T-helper 2 cell treated with Interferon-gamma antibody and Interleukin-4, amounts not matched to agents 100 ng/mL and 5 ng/mL, for 36 hours (primary cell): ENCODE data around the gene SBNO1. TPM values are rescaled to one million over a fixed set of nuclear protein-coding genes. Genes with fewer than 3 reads are reported as not detected.
"Not testable (repeated sequence)": the region's sequence is repeated elsewhere in the genome, so short reads cannot be mapped to it uniquely, and the experiment has no call there.

Source experiments
- intact Hi-C: fragments of 100-400 bp; cut with micrococcal nuclease; formaldehyde crosslinking; loops from one replicate; pipeline ENCODE4 v1.15.1; 2023
- total RNA-seq: library from RNA; stranded (reverse); gene quantifications from 2 replicates; pipeline ENCODE4 v1.2.3, GENCODE V29; 2022

The SBNO1 gene
- total RNA-seq, 1 donor from 2014 or later: 42.6 TPM

- intact Hi-C loops: no loop called here
These were observed 113.1 kb downstream of the SBNO1 start for GRCh38 chr12:123251403-123252076.

GRCh38 chr12:123250471-123251383 is 113.9 kb downstream of the SBNO1 start:
- intact Hi-C loops: no loop called here

GRCh38 chr12:123248996-123249741 is 115.5 kb downstream of the SBNO1 start:
- intact Hi-C loops: not testable (repeated sequence)

- intact Hi-C loops: not testable (repeated sequence)
These were observed 116.5 kb downstream of the SBNO1 start for GRCh38 chr12:123248129-123248528.

- intact Hi-C loops: no loop called here
These were observed 119.0 kb downstream of the SBNO1 start for GRCh38 chr12:123245678-123246077.

GRCh38 chr12:123243671-123244262 is 120.9 kb downstream of the SBNO1 start:
- intact Hi-C loops: no loop called here

- intact Hi-C loops: no loop called here
These were observed 122.3 kb downstream of the SBNO1 start for GRCh38 chr12:123242116-123242904.

Other genes with a start within 250 kb of the SBNO1 start
- 12.9 and 14.6 TPM in 2 replicates for gene PITPNM2, start 213.8 kb downstream of the SBNO1 start, total RNA-seq
- 106 and 107 TPM in 2 replicates for gene MPHOSPH9, start 131.7 kb downstream of the SBNO1 start, total RNA-seq
- 25.8 and 27.4 TPM in 2 replicates for gene MTRFR, start 131.4 kb downstream of the SBNO1 start, total RNA-seq
- gene CDK2AP1, start 93.0 kb downstream of the SBNO1 start, total RNA-seq: 61.3 and 68.0 TPM in 2 replicates
- gene KMT5A, start 19.3 kb upstream of the SBNO1 start, total RNA-seq: 64.9 and 65.8 TPM in 2 replicates
- 7.1 and 7.5 TPM in 2 replicates for gene RILPL2, start 71.8 kb upstream of the SBNO1 start, total RNA-seq
- gene SNRNP35, start 93.3 kb upstream of the SBNO1 start, total RNA-seq: 27.6 and 32.4 TPM in 2 replicates
- gene RILPL1, start 168.9 kb upstream of the SBNO1 start, total RNA-seq: 0.70 and 1.2 TPM in 2 replicates
- 194 and 215 TPM in 2 replicates for gene TMED2, start 219.7 kb upstream of the SBNO1 start, total RNA-seq
- gene DDX55, start 237.3 kb upstream of the SBNO1 start, total RNA-seq: 44.7 and 46.8 TPM in 2 replicates